AG08395 (cell line): ENCODE measurements around the gene TSHB.

Experiments
- DNase-seq: peaks from one replicate; pipeline ENCODE4 v3.0.0; 2012; ENCODE audit warnings: mixed read lengths, low spot score

TSHB gene

GRCh38 chr1:115060501-115060900 is 30.9 kb downstream of the TSHB start:
- no peak for DNase-seq

- no peak for DNase-seq
Observed at GRCh38 chr1:115062542-115063004, 32.9 kb downstream of the TSHB start.

GRCh38 chr1:115063228-115063901 is 33.7 kb downstream of the TSHB start:
- DNase-seq, result no peak

- DNase-seq, result no peak
Observed at GRCh38 chr1:115064461-115064860, 34.8 kb downstream of the TSHB start.

- DNase-seq, result no peak
Observed at GRCh38 chr1:115065021-115065420, 35.4 kb downstream of the TSHB start.

GRCh38 chr1:115067161-115067859 is 37.7 kb downstream of the TSHB start:
- peak; percentile 74 for DNase-seq

- peak; percentile 62 for DNase-seq
Observed at GRCh38 chr1:115068826-115069585, 39.4 kb downstream of the TSHB start.

- no peak for DNase-seq
Observed at GRCh38 chr1:115069659-115070308, 40.2 kb downstream of the TSHB start.

- DNase-seq, result no peak
Observed at GRCh38 chr1:115071012-115071664, 41.5 kb downstream of the TSHB start.

- DNase-seq, result no peak
Observed at GRCh38 chr1:115073298-115074087, 43.9 kb downstream of the TSHB start.

GRCh38 chr1:115074839-115075534 is 45.4 kb downstream of the TSHB start:
- peak; percentile 38 for DNase-seq

GRCh38 chr1:115076384-115076915 is 46.8 kb downstream of the TSHB start:
- peak; percentile 40 for DNase-seq

GRCh38 chr1:115077286-115077983 is 47.8 kb downstream of the TSHB start:
- DNase-seq, result peak; percentile 57

- DNase-seq, result no peak
Observed at GRCh38 chr1:115077984-115078330, 48.3 kb downstream of the TSHB start.

- DNase-seq, result no peak
Observed at GRCh38 chr1:115078708-115079107, 49.1 kb downstream of the TSHB start.

- DNase-seq, result no peak
Observed at GRCh38 chr1:115082949-115083348, 53.3 kb downstream of the TSHB start.
